Activated CD8-positive, alpha-beta memory T cell treated with anti-CD3 and anti-CD28 coated beads, Interleukin-2, amount 50 U/mL, for 48 hours (primary cell): ENCODE data around the gene WDR64.

ENCODE experiments used
- DNase-seq: peaks from one replicate; pipeline ENCODE4 v3.0.0-alpha.2; 2020

The WDR64 gene

DNA sequence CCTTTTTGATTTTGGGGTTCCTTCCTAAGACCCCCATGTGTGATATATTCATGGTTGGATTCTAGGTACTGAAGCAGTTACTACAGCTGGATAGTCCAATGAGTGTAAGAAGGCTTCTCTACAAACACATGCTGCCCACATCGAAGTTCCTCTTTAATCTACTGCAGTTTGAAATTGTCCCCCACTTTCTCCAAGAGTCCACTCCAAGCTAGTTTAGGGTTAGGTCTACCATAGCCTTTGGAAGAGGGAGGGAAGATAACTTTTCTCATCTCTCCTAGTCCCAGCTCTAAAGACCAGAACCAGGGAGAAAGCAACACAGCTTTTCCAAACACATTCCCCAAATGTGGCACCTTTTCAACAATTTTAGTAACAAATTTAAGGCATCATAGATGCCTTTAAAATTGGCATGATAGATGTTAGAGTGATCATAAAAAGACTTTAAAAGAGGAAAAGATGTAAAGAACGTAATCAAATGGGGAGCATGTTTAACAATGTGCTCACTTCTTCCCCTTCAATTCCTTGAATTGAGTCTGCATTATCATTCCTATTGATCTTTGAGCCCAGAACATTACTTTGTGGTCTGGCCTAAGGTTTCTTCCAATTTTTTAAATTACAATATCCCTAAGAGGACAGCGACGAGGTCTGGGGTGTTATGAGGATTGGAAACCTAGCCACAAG, 194.9 kb downstream of the WDR64 start:
- no peak for DNase-seq

DNA sequence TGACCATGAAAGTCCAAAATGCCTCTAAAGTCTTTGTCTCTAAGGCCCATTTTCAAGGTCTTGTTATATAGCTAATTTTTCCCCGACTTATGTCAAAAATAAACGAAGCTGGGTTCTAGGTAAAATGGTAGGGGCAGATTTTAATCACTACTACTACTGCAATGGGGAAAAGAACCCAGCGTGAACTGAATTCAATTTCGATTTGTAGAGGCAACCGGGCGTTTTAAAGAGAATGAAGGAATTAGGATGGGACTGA, 195.4 kb downstream of the WDR64 start:
- no peak for DNase-seq

DNA sequence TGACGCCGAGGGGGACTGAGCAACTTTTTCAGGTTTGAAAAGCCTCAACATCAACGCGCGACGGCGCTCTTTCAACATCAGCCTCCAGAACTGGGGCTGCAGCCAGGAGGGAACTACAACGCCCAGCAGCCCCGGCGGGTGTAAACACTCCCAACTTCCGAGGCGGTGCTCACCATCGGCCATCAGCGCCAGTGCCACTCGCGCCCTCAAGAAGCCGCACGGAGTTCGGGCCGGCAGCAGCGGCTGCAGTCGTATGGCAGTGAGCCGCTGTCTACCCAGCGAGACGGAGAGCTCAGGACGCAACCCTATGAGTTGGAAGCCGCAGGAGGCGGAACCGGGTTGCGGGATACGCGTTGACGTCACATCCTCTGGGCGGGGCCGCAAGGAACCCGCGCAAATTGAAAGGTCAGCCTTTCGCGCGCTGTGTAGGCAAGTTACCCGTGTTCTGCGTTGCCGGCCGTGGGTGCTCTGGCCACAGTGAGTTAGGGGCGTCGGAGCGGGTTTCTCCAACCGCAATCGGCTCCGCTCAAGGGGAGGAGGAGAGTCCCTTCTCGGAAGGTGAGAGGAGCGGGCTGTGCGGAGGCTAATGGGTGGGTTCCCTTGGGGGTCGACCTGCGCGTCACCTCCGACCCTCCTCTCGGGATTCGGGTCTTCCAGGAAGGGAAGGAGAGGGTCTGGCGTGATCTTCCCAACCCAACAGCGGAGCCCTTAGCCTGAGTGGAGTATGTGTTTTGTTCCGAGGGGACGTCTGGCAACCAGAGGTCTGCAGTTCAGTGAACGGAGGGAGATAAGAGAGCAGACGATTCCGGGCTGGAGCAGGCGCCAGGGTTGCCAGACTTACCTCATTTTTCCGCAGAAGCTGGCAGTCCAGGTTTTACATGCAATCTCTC, 196.0 kb downstream of the WDR64 start, which contains the start of gene EXO1:
Gene EXO1 (plus strand): TSS at position 409 of the 890 bp plus-strand sequence. CDS start 2,222 bp downstream, outside the sequence.
- DNase-seq: peak; percentile 95

DNA sequence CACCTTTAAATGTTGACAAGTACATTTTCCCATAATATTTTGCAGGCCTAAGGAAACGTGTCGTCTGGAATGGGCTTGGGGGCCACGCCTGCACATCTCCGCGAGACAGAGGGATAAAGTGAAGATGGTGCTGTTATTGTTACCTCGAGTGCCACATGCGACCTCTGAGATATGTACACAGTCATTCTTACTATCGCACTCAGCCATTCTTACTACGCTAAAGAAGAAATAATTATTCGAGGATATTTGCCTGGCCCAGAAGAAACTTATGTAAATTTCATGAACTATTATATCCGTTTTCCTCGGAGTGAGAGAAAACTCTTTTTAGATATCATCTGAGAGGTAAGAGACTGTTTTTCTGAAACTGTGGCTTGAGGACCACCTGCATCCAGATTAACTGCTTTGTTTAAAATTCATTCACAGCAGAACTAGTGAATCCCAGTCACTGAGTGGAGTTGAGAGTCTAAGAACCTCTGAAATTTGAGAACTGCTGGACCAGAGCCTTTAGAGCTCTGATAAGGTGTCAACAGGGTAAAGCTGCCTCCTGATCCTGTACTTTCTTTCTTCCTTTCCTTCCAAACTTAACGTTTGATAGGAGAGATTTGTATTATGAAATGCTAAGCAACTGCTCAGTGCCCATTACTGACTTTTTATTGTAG, 196.7 kb downstream of the WDR64 start:
- no peak for DNase-seq

DNA sequence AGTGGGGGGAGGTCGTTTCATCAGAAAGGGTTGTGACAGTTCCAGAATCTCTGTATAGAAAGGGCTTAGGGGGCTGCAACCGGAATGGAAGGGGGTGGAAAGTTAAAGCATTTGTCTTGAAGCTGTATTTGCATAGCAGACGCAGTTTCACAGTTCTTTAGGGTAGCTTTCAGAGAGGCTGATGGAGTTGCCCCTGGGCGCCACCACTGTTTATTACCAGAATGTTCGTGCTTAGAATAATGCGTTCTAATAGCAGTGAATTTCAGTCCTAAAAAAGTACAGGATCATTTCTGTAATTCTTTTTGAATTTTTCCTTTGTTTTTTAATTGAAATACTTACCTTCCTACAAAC, 197.2 kb downstream of the WDR64 start:
- no peak for DNase-seq
